Psoas muscle (tissue), 8 donors: ENCODE results near the gene HYLS1. TPM values are rescaled to one million over a fixed set of nuclear protein-coding genes. Genes with fewer than 3 reads are reported as not detected.

Source experiments
- ATAC-seq, 4 donors: fragments of 200-7000 bp; cut with Tn5 transposase; one replicate each; pipeline ENCODE4 v1.9.1; 2020; ENCODE audit warnings: moderate library complexity in 3 of 4, mild to moderate bottlenecking in 2 of 4
- DNase-seq, 2 donors: peaks; one replicate each; pipeline ENCODE4 v3.0.0-alpha.2; 2020
- H3K27ac ChIP-seq: fragments of 200-600 bp; one replicate; pipeline ENCODE4 v1.8.0; 2022
- H3K27me3 ChIP-seq, 3 donors: fragments of 200-600 bp in 1 of 3; one replicate each; pipeline versions ENCODE4 v1.6.1 to v1.8.0; 2013 to 2022; ENCODE audit warnings: low read length in 2 of 3, mild to moderate bottlenecking in 2 of 3, moderate library complexity in 1 of 3; ENCODE audit not compliant: insufficient read depth in 3 of 3
- H3K36me3 ChIP-seq, 2 donors: fragments of 200-600 bp in 1 of 2; one replicate each; pipeline versions ENCODE4 v1.6.1 to v1.8.0; 2013 to 2022; ENCODE audit warnings: low read depth in 1 of 2, mild to moderate bottlenecking in 1 of 2, moderate library complexity in 1 of 2; ENCODE audit not compliant: insufficient read depth in 1 of 2
- H3K4me1 ChIP-seq: fragments of 200-600 bp; one replicate; pipeline ENCODE4 v1.8.0; 2022
- H3K4me3 ChIP-seq: fragments of 200-600 bp; one replicate; pipeline ENCODE4 v1.8.0; 2022; ENCODE audit warnings: mild to moderate bottlenecking
- H3K9me3 ChIP-seq: fragments of 200-600 bp; one replicate; pipeline ENCODE4 v1.8.0; 2022
- CTCF ChIP-seq: fragments of 200-600 bp; IDR thresholded peaks from one replicate; pipeline ENCODE4 v1.8.0; 2022; ENCODE audit warnings: antibody characterized with exemption
- WGBS, 3 donors: extraction: QIAGEN DNeasy Blood & Tissue Kit; methylation state at CpG; one replicate each; pipeline versions ENCODE4 v1.1.6 to v1.1.7; 2013; 5-methylcytosine and 5-hydroxymethylcytosine counted together
- intact Hi-C, 2 donors: fragments of 100-400 bp; cut with DNase I; formaldehyde crosslinking; loops; one replicate each; pipeline versions ENCODE4 v1.11.0 to v1.14.2; 2022
- polyA plus RNA-seq, 3 donors: library from polyadenylated mRNA; stranded (reverse); fragments of 200-250 nt; gene quantifications; one replicate each; pipeline ENCODE4 v1.2.3, GENCODE V29; 2013
- total RNA-seq, 4 donors: library from RNA; stranded (reverse); fragmentation: NEBNext Ultra II Directional in 2 of 4; extraction: Animal tissue kit (Norgen Biotek cat#: 25700) in 2 of 4; gene quantifications; one replicate each; pipeline versions ENCODE4 v1.2.1 to v1.2.4, GENCODE V29; 2021 to 2023
- donor health status: healthy with polysubstance abuse.
- donor health status: DM: no; HTN: no; CAD: no; lungs with moderate emphysema.
- donor health status: Bipolar disorder and iron deficiency.
- donor health status: healthy.
- donor health status: DM: yes; HTN: yes; CAD: no.
- donor health status: DM: no; HTN: no; CAD: no.
- donor health status: DM: no; HTN: no; CAD: no.
- donor health status: DM: yes; HTN: yes; CAD: no.

Gene HYLS1
- total and polyA plus RNA-seq, 7 donors: 1.8 to 7.2 (median 3.8) TPM

- H3K27ac ChIP-seq: no peak overlapping the region
- H3K4me1 ChIP-seq: no peaks in the 10 kb centered on the region
- no peak for TF ChIP-seq CTCF
- intact Hi-C loops: loop anchor here (1.0 to 10.0 kb wide), 4 partner anchors 35 to 248 kb away; partner anchors contain the start of gene CDON (in 1 of the 2)
- no peak overlapping the region for H3K4me3 ChIP-seq
- DNase-seq: no peak
- H3K9me3 ChIP-seq: no peaks in the 10 kb centered on the region
- no peaks in the 10 kb centered on the region for H3K36me3 ChIP-seq
- H3K27me3 ChIP-seq: no peaks in the 10 kb centered on the region
- ATAC-seq: no peak
- 88 to 97% (median 89%) methylated on average over 9 of the region's 9 CpGs for WGBS, 3 donors
Measured at GRCh38 chr11:125943661-125944349, 56.3 kb downstream of the HYLS1 start.

GRCh38 chr11:125944350-125945010 lies 57.0 kb downstream of the HYLS1 start:
- no peaks in the 10 kb centered on the region for H3K36me3 ChIP-seq
- TF ChIP-seq CTCF: no peak
- no peak overlapping the region for H3K27ac ChIP-seq
- H3K9me3 ChIP-seq: no peaks in the 10 kb centered on the region
- ATAC-seq (no peak), DNase-seq (no peak)
- intact Hi-C loops: loop anchor here (5.0 to 10.0 kb wide), 3 partner anchors 120 to 248 kb away; partner anchors contain the start of gene CDON (in 1 of the 2)
- H3K4me3 ChIP-seq: no peak overlapping the region
- 81 to 88% (median 86%) methylated on average over 13 of the region's 13 CpGs for WGBS, 3 donors
- H3K27me3 ChIP-seq: no peaks in the 10 kb centered on the region
- H3K4me1 ChIP-seq: no peaks in the 10 kb centered on the region

- intact Hi-C loops: loop anchor here in 1 of 2 donors (10.0 kb wide), 2 partner anchors 120 to 170 kb away; partner anchors contain the start of gene CDON
- ATAC-seq: no peak
- 68 to 77% (median 73%) methylated on average over 15 of the region's 15 CpGs for WGBS, 3 donors
Measured at GRCh38 chr11:125945011-125945796, 57.7 kb downstream of the HYLS1 start.

More at GRCh38 chr11:125945011-125945796, 57.7 kb downstream of the HYLS1 start:
- no peak for DNase-seq
- no peak for TF ChIP-seq CTCF
- H3K27ac ChIP-seq: no peak overlapping the region
- H3K36me3 ChIP-seq: no peaks in the 10 kb centered on the region
- H3K9me3 ChIP-seq: no peaks in the 10 kb centered on the region
- no peaks in the 10 kb centered on the region for H3K4me1 ChIP-seq
- H3K27me3 ChIP-seq: no peaks in the 10 kb centered on the region
- H3K4me3 ChIP-seq: no peak overlapping the region
